Measurements from ENCODE around the gene FBXL16.

The FBXL16 gene

DNA sequence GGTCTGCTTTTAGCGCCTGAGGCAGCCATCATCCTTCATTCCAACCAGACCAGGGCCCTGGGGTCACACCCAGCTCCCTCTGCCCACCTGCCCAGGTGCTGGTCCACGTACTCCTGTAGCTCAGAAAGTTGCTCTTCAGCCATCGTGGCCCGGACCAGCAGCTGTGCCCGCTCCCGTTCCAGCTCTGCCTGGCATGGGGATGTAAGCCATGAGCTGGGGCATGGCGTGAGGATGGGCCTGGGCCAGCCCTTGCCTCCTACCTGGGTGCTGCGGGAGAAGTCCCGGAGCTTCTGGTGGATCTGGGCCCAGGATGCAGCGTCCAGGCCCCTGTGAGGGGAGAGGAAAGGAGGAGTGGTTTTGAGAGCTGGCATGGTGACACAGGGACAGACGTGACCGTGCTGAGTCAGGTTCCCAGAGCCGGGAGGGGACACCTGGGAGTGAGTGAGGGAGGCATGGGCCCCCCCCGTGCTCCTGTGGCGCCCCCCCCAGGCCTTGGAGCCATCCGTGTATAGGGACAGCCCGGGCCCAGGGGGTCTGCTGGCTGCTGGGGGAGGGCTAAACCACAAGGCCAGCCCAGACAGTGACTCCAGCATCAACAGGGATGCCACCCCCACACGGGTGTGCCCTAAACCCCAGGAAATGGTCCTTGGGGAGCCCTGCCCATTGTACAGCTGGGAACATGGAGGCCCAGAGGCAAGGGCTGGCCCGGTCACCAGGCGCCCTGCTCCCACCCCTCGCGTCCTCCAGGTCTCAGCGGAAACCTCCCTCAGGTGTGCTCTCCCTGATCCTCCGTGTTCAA is 17.4 kb upstream of the FBXL16 start:
- no peak for DNase-seq

DNA sequence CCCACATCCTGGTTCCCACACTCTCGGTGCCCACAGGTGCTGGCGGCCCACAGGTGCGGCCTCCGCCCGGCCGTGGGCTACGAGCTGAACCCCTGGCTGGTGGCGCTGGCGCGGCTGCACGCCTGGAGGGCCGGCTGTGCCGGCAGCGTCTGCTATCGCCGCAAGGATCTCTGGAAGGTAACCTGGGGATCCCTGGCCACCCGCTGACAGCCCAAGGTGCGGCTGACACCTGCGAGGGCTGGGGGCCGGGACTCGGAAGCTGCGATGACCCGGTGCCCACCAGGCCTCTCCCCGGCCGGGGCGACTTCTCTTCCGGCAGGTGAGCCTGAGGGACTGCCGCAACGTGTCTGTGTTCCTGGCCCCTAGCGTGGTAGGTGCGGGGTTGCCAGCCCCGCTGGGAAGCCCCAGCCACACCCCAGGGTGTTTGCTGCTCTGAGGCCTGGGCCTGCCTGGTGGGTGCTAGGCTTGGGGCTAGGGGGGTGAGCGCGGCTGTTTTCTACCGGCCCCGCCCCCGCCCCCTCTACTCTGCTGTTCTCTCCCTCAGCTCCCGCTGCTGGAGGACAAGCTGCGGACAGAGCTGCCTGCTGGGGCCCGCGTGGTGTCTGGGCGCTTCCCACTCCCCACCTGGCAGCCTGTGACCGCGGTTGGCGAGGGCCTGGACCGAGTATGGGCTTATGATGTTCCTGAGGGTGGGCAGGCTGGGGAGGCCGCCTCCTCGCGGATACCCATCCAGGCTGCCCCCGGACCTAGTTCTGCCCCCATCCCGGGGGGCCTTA is 16.4 kb upstream of the FBXL16 start:
- DNase-seq: no peak

DNA sequence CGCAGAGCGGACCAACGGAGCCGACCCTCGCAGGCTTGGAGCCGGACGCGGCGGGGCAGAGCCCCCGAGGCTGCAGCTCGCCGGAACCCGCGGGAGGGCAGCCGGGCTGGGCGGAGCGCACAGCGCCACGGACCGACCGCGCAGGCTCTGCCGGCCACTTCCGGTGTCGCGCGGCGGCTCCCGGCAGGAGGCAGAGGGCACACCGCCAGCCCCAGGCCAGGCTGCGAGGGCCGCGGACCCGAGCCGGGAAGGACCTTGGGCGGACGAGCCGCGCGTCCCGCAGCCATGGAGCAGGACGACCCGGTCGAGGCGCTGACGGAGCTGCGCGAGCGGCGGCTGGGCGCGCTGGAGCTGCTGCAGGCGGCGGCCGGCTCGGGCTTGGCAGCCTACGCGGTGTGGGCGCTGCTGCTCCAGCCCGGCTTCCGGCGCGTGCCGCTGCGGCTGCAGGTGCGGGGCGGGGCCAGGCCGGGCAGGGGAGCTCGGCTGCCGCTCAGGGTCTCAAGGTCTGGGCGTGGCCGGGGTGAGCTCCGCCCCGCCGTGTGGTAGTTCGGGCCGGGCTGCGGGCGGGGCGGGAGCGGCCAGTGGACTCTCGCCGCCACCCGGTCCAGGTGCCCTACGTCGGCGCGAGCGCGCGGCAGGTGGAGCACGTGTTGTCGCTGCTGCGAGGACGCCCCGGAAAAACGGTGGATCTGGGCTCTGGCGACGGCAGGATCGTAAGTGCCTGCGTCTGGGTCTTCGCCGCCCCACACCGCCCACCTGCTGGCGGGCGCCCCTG is 15.6 kb upstream of the FBXL16 start, which contains the start of gene ANTKMT:
Gene ANTKMT (plus strand): TSS at position 157 of the 775 bp plus-strand sequence. CDS start 129 bp downstream, at position 286.
- DNase-seq: peak; percentile 90

DNA sequence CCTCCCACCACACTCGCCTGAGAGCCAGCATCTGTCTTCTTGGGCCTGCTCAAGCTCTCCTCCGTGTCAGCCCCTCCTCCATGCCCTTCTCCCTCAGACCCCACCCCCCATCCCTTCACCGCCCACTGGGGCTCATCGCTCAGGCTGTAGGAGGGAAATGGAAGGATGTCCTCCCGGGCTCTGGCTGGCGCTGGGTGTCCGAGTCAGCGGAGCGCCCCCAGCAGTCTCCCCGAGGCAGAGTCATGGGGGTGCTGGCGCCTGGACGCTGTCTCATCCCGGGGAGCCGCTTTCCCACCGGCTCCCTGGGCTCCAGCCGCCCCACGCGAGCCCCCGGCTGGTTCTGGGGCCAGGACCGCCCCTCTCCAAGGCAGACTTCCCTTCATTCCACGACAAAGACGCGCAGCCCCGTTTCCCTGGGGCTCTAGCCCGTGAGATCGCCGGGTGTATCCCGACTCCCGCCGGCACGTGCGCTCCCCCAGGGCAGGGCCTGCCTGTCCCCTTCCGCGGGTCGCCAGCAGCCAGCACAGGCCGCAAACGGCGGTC is 14.9 kb upstream of the FBXL16 start:
- DNase-seq: peak; percentile 77

DNA sequence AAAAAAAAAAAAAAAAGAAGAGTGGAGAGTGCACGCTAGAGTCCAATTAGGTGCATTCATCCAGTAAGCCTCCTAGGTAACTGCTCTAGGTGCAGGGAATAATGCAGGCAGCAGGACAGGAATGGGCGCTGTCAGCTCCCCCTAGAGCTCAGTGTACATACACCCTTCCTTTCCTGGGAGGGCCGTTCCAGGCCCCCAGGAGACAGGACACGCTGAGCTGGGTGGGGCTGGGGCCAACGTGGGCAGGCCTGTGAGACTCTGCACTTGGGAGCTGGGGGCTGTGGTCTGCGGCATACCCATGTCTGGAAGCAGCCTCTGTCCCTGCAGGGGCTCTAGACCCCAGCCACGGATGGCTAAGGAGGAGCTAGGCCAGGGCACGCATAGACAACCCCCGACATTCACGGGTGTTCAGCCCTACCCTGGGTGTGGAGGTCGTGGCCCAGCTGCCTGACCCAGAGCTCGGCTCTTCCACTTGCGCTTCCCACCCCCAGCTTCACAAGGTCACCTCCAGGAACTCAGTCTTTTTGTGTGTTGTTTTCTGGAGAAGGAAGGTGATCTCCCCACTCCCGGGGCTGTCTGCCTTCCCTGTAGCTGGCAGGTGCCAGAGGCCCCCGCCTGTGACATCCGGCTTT is 14.3 kb upstream of the FBXL16 start:
- no peak for DNase-seq

DNA sequence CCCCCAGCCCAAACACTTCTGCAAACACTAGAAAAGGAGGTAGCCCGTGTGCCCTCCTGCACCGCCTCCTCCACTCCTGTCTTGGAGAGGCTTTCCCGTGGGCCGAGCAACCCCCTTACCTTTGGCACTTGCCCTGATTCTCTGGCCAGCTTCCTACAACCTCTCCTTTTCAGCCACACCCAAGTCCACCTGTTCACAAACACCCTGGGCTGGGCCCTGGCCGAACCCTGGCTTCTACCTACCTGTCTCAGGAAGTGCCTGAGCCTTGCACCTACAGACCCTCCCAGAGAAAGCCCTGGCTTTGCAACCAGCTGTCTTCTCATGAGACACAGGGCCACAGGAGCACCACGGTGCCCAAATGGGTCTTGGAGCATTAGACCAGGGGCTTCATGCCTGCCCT is 13.3 kb upstream of the FBXL16 start:
- DNase-seq: no peak

DNA sequence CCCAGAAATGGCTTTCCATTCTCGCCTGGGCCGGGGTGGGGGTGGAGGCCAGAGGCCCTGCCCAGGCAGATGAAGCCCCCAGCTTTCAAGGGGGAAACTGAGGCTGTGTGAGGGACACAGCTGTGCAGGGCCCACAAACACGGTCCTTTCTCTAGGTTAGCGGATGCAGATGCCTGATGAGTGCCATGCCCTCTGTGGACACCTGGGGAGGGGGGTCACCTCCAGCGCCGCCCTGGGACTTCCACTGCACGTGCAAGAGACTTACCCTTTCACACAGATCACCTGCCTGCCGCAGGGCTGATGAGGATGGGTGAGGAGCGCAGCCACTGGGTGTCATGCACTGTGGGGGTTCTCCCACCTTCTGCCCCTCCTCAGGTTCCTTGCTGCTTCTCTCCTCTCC is 12.8 kb upstream of the FBXL16 start:
- DNase-seq: no peak

DNA sequence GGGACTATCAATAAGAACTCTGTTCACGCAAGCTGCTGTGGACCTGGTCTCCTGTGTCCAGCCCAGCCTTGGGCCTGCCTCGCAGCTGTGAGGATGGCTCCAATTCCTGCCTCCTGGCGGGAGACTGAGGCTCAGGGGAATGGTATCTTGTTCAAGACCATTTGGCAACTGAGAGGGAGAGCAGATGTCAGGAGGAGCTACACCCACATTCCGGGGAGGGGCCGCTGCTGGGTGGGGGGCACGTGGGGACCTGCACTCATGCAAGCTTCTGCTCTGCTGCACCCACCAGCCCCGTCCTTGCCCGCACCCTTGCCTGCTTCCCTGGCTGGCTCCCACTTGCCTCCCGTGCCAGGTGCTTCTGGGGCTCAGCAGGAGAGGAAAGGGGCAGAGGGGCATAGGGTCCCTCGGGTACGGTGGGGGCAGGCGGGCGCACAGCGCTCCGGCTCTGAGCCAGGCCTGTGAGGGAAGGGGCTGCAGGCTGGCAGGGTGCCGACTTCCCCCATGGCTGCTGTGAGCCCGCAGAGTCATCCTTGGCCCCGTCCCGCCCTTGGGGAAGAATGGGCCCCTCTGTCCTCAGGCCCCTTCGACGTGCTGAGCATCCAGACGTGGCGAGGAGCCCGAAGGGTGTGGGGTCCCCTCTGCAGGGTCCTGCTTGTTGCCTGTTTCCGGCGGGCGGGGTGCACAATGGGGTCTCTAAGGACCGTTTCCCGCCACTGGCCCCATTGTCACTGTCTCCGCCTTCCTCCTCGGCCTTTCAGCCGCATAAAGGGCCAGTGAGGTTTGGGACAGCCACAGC is 12.0 kb upstream of the FBXL16 start:
- no peak for DNase-seq

DNA sequence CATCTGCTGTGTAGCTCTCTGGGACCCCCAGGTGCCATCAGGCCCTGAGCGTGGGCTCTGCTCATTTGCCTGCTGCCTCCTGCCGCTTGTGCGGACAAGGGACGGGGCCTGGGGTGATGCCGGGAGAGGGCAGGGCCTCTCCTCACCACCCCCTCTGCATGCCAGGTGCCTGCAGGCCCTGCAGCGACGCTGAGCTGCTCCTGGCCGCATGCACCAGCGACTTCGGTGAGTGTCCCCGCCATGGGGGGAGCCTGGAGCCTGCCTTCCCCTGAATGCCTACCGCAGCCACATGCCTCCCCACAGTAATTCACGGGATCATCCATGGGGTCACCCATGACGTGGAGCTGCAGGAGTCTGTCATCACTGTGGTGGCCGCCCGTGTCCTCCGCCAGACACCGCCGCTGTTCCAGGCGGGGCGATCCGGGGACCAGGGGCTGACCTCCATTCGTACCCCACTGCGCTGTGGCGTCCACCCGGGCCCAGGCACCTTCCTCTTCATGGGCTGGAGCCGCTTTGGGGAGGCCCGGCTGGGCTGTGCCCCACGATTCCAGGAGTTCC is 11.2 kb upstream of the FBXL16 start:
- DNase-seq: no peak

DNA sequence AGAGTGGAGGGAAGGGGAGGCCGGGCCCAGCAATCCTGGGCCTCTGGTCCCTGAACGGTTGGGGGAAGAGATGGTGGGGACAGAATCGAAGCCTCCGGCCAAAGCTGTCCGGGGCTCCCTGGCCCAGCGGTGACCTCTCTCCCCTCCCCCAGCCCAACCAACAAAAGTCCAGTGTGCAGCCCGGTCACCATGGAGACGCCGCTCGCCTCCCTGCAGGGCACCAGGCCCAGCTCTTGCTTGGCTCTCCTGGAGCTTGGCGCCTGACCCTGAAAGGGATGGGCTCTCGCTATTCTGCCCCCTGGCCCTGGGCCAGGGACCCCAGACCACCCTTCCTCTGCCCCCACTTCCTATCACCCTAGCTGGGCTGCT is 10.6 kb upstream of the FBXL16 start:
- DNase-seq: no peak

DNA sequence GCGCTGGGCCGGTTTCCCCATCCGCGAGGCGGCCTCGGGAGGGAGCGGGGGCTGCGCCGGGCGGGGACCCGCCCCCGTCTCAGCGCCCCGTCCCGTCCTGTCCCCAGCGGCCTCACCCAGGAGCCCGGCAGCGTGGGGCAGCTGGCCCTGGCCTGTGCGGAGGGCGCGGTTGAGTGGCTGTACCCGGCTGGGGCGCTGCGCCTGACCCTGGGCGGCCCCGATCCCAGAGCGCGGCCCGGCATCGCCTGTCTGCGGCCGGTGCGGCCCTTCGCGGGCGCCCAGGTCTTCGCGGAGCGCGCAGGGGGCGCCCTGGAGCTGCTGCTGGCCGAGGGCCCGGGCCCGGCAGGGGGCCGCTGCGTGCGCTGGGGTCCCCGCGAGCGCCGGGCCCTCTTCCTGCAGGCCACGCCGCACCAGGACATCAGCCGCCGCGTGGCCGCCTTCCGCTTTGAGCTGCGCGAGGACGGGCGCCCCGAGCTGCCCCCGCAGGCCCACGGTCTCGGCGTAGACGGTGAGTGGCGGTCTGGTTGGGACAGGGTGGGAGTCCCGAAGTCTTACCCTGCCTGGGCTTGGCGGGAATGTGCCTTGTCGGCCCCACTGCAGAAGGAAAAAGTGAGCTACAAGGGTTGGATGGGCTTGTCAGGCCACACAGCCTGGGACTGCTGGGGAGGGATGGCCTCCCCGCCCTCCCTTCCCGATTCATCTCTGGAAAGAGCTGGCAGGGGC is 10.0 kb upstream of the FBXL16 start:
- DNase-seq: no peak

DNA sequence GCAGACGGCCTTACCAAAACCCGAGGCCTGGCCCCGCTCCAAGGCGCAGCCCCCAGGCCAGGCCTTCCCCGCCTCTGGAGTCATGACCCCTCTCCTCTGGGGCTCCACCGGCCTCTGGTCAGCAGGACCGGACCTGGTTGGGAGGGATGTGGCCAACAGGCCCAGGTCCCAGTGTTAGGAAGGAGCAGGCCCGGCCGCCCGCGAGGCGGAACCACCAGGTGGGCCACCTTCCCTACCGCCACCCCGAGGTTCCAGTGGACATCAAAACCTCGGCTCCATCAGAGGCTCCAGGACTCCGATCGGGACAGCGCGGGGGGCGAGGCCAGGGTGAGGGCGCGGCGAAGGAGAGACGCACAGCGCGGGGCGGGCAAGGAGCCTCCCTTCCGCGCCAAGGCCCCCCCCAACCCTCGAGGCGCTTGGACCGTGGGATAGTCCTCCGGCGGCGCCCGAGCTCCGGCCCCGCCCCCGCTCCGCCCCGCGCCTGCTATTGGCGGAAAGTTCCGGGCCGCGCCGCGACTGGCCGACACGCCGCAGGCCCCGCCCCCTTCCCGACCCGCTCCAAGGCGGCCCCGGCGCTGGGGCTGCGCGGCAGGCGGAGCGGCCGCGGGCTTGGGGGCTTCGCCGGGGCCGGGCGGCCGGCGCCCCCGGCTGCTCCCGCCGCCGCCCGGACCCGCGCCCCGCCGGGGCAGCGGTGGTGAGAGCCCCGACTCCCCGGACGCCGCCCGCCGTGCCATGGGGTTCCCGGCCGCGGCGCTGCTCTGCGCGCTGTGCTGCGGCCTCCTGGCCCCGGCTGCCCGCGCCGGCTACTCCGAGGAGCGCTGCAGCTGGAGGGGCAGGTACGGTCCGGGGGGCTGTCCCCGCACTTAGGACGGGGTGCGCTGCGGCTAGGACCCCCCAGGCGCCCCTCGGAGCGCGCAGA is 9.2 kb upstream of the FBXL16 start, which contains the start of gene METRN:
Gene METRN (plus strand): TSS at position 561 of the 919 bp plus-strand sequence. CDS start 172 bp downstream, at position 733.
- peak; percentile 97 for DNase-seq

DNA sequence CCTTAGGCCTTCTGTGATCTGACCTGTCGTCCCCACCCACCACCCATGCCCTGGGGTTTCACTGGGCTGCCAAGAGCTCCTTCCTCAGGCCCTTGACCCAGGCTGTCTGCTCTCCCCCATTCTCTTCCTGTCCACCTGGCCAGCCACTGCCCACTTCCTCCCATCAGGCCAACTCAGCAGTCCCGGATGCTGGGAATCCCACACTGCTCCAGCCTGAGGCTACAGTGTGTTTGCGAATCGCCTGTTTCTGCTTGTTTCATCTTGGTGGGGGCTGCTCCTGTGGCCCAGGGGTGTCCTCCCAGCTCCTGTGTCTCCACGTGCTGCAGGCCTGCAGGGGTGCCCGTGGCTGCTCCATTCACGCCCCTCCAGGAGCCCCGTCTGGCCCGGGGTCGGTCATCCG is 8.5 kb upstream of the FBXL16 start:
- DNase-seq: no peak

DNA sequence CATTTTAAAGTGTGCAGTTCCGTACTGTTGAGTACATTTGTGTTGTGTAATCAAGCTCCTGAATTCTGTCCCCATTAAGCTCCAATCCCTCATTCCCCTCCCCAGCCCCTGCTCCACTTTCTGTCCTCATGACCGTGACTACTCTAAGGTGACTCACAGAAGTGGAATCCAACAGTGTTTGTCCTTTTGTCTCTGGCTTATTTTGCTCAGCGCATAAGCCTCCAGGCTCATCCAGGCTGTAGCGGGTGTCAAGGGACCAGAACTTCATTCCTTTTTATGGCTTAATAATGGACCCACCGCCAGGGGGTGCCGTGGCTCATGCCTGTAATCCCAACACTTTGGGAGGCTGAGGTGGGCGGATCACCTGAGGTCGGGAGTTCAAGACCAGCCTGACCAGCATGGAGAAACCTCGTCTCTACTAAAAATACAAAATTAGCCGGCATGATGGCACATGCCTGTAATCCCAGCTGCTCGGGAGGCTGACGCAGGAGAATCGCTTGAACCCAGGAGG is 7.2 kb upstream of the FBXL16 start:
- DNase-seq: peak; percentile 83

DNA sequence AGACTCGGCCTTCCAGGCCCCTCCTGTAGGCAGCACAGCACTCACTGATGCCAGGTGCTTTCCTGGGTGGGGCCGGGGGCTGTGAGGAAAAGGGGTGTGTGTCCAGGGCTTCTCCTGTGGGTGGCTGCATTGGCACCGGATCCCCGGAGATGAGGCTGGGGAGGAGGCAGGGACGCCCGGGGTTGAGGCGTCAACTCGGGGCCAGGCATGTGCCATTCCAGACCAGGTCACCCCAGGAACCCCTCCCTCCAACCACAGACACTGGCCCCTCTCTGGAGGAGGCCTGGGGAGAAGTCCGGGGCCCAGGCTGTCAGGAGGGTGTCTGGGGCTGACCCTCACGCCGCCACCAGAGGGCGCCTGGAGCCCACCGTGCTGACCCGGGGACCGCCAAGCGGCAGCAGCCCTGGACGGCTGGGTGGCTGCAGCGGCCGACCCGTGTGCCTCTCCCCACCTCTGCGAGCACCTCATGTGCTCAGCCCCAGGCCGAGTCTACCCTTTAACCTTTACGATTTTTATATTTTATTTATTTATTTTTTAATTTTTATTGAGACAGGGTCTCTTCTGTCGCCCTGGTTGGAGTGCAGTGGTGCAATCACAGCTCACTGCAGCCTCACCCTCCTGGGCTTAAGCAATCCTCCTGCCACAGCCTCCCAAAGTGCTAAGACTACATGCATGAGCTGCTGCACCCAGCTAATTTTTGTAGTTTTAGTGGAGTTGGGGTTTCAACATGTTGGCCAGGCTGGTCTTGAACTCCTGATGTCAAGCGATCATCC is 6.1 kb upstream of the FBXL16 start:
- DNase-seq: peak; percentile 95

DNA sequence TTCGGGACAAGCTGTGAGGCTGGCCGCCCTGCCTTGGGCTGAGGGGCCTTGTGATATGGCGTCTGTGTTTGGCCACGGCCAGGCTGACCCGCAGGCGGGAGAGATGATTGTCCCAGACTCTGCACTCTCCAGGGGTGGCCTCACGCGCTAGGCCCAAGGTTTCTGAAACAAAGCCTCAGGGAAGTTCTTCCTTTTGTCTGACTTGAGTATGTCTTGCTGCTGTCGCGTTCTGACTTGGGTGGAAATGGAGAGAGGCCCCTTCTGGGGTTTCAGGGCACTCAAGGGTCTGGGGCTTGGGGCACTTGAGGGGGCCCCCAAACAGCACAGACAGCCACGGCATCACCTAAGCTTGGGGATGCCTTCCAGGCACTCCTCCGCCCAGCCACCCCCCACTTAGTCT is 5.5 kb upstream of the FBXL16 start:
- DNase-seq: no peak

DNA sequence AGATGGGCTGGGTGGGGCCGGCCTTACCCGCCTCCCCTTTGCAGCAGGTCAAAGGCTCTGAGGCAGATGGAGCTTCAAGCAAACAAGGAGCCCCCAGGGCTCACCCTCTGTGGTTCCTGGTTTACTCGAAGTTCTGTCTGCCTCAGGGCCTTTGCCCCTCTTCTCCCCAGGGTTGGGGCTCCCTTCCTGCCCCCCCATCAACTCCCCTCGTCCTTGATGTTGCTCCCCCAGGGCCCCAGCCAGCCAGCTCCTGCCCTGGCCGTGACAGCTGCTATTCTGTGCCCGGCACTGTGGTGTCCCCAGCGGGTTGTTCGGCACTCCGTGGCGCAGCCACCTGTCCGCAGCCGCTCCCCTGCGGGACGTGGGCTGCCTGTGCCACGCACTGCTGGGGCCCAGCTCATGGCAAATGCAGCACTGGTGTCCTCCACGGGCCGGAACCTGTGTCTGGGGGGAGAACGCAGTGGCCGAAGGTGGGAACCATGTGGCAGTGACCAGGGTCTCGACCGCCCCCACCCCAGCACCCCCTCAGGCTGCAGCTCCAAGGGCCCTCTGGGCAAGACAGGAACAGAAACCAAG is 5.0 kb upstream of the FBXL16 start:
- DNase-seq: no peak
